Measurements from ENCODE around the gene PSMB9.

GRCh38 chr6:32839356-32839755 lies 14.6 kb upstream of the PSMB9 start:
- TF ChIP-seq CTCF (IDR thresholded peaks at IDR 0.05) = no peak
- TF ChIP-seq POLR2A (IDR thresholded peaks at IDR 0.05) = no peak
- TF ChIP-seq EP300 (IDR thresholded peaks at IDR 0.05) = no peak
- TF ChIP-seq POLR2AphosphoS5 (IDR thresholded peaks at IDR 0.05) = no peak
